K562 (cell line): ENCODE data around the gene TEAD4. TPM values are rescaled to one million over a fixed set of nuclear protein-coding genes. Genes with fewer than 3 reads are reported as not detected.
A peak's percentile ranks its signal among the peaks of the same experiment; 100 is the strongest.

Experiments used
- ATAC-seq: fragments of 200-7000 bp; cut with Tn5 transposase; 3 replicates; pipeline ENCODE4 v1.9.1; 2020; ENCODE audit warnings: moderate library complexity
- Bru-seq: library from RNA; stranded (reverse); fragments of 400-500 nt; gene quantifications from one replicate; lab custom pipeline; 2021; lab: Mats Ljungman, UMichigan
- BruChase-seq, 2 experiments: library from RNA; stranded (reverse); fragments of 400-500 nt; gene quantifications; one replicate each; lab custom pipeline; 2021; lab: Mats Ljungman, UMichigan
- BruUV-seq: library from RNA; stranded (reverse); fragments of 400-500 nt; replicated peaks from 2 replicates; lab custom pipeline; 2021; lab: Mats Ljungman, UMichigan
- CTCF ChIA-PET: fragments of 300-600 bp; formaldehyde crosslinking; extraction: SDS; loops from one replicate; lab custom pipeline; 2021; ENCODE audit warnings: low intra/inter-chr PET ratio; lab: Yijun Ruan, JAX
- POLR2A ChIA-PET: fragments of 300-600, 350-650 bp; sonication (Branson Sonifier 250); formaldehyde crosslinking; extraction: SDS; loops from one replicate; lab custom pipeline; 2021; ENCODE audit warnings: antibody characterized with exemption, inconsistent platforms; lab: Yijun Ruan, JAX
- DNase-seq, 4 experiments: peaks; one replicate each; pipeline versions ENCODE4 v3.0.0 to v3.0.0-alpha.2; 2011 to 2018; ENCODE audit warnings: low spot score in 3 of 4, mixed read lengths in 3 of 4; ENCODE audit errors: extremely low read depth in 1 of 4
- FAIRE-seq: peaks from 2 replicates; lab custom pipeline; 2011; peaks lifted over from hg19 to GRCh38; lab: Jason Lieb, UNC
- H2AFZ ChIP-seq: 2 replicates; pipeline ENCODE4 v1.6.0; 2011; ENCODE audit warnings: low read depth, low read length, control low read depth, inconsistent platforms
- H3K27ac ChIP-seq: fragments of 200-600 bp; 3 replicates; pipeline ENCODE4 v1.8.0; 2011; ENCODE audit warnings: low read depth, mild to moderate bottlenecking, control low read depth, inconsistent platforms, low read length, moderate library complexity, mixed read lengths; ENCODE audit errors: extremely low read depth
- H3K27me3 ChIP-seq, 2 experiments: fragments of 300-600 bp in 1 of 2; 2 replicates in 1 of 2; 3 replicates in 1 of 2; pipeline versions ENCODE4 v1.6.0 to v1.8.0; 2011; ENCODE audit warnings: inconsistent platforms in 2 of 2, low read length in 2 of 2, mild to moderate bottlenecking in 1 of 2, mixed read lengths in 1 of 2, moderate library complexity in 1 of 2; ENCODE audit not compliant: control insufficient read depth in 2 of 2, insufficient read depth in 2 of 2
- H3K36me3 ChIP-seq: fragments of 300-600 bp; 3 replicates; pipeline ENCODE4 v1.8.0; 2011; ENCODE audit warnings: mild to moderate bottlenecking, low read length, inconsistent platforms; ENCODE audit not compliant: control insufficient read depth, insufficient read depth
- H3K4me1 ChIP-seq, 2 experiments: fragments of 200-600 bp in 1 of 2; replicated peaks in 1 of 2; 2 replicates in 1 of 2; 3 replicates in 1 of 2; pipeline versions ENCODE4 v1.5.1 to v1.8.0; 2011; ENCODE audit warnings: inconsistent platforms in 2 of 2, low read length in 2 of 2, mild to moderate bottlenecking in 1 of 2, mixed read lengths in 1 of 2, moderate library complexity in 1 of 2; ENCODE audit not compliant: control insufficient read depth in 2 of 2, insufficient read depth in 2 of 2
- H3K4me2 ChIP-seq: 2 replicates; pipeline ENCODE4 v1.6.1; 2011; ENCODE audit warnings: low read length, control low read depth, inconsistent platforms, mixed read lengths; ENCODE audit not compliant: insufficient read depth
- H3K4me3 ChIP-seq: fragments of 200-600 bp; sonication (generic), shearing (Covaris generic); 2 replicates; pipeline ENCODE4 v1.5.1; 2016; ENCODE audit warnings: control low read depth, inconsistent platforms
- H3K79me2 ChIP-seq: fragments of 200-600 bp; 3 replicates; pipeline ENCODE4 v1.8.0; 2011; ENCODE audit warnings: low read length, inconsistent platforms; ENCODE audit not compliant: control insufficient read depth, insufficient read depth
- H3K9ac ChIP-seq, 2 experiments: 2 replicates each; pipeline versions ENCODE4 v1.6.0 to v1.6.1; 2011; ENCODE audit warnings: low read depth in 2 of 2, low read length in 2 of 2, control low read depth in 1 of 2, inconsistent platforms in 1 of 2, mild to moderate bottlenecking in 1 of 2, mixed read lengths in 1 of 2; ENCODE audit not compliant: insufficient read depth in 1 of 2
- H3K9me1 ChIP-seq: one replicate; pipeline ENCODE4 v1.6.0; 2011; ENCODE audit warnings: inconsistent platforms, mild to moderate bottlenecking, low read length, moderate library complexity; ENCODE audit not compliant: control insufficient read depth, insufficient read depth
- H3K9me3 ChIP-seq: replicated peaks from 2 replicates; pipeline ENCODE4 v1.5.1; 2011; ENCODE audit warnings: low read depth, low read length, inconsistent platforms; ENCODE audit not compliant: control insufficient read depth, insufficient read depth
- H4K20me1 ChIP-seq: replicated peaks from 2 replicates; pipeline ENCODE4 v1.6.1; 2011; ENCODE audit warnings: low read length, inconsistent platforms, mixed read lengths; ENCODE audit not compliant: control insufficient read depth, insufficient read depth
- IFI16 ChIP-seq: fragments of 250-450 bp; sonication (Bioruptor Pico); IDR thresholded peaks from 2 replicates; pipeline ENCODE4 v2.1.2; 2022; ENCODE audit warnings: mild to moderate bottlenecking, inconsistent platforms
- MAZ ChIP-seq, 2 experiments: fragments of 450-650 bp in 1 of 2; sonication (generic) in 1 of 2; formaldehyde crosslinking; IDR thresholded peaks in 1 of 2; conservative IDR thresholded peaks in 1 of 2; 2 replicates each; pipeline versions ENCODE4 v1.4.0 to v1.5.0; 2020; ENCODE audit warnings: mild to moderate bottlenecking in 1 of 2, missing genetic modification reagents in 1 of 2
- POLR2G ChIP-seq: fragments of 200-400 bp; formaldehyde crosslinking; IDR thresholded peaks from 2 replicates; pipeline ENCODE4 v1.6.1; 2017; ENCODE audit warnings: low read depth, mild to moderate bottlenecking, antibody characterized with exemption, low read length, moderate library complexity
- RB1 ChIP-seq: fragments of 450-650 bp; IDR thresholded peaks from 2 replicates; pipeline ENCODE4 v1.6.1; 2017; ENCODE audit warnings: low read depth, mild to moderate bottlenecking
- TEAD1 ChIP-seq, 2 experiments: fragments of 450-650 bp in 1 of 2; sonication (generic) in 1 of 2; formaldehyde crosslinking; IDR thresholded peaks; 2 replicates each; pipeline versions ENCODE4 v1.4.0 to v1.8.0; 2020 to 2022; ENCODE audit warnings: mild to moderate bottlenecking in 2 of 2, missing genetic modification reagents in 1 of 2
- TEAD4 ChIP-seq, 2 experiments: sonication (generic) in 1 of 2; formaldehyde crosslinking in 1 of 2; IDR thresholded peaks; 2 replicates each; pipeline versions ENCODE4 v1.6.1 to v1.8.0; 2012 to 2022; ENCODE audit warnings: borderline replicate concordance in 1 of 2, inconsistent platforms in 1 of 2, low read length in 1 of 2, mild to moderate bottlenecking in 1 of 2, missing genetic modification reagents in 1 of 2
- USF2 ChIP-seq: sonication (generic); formaldehyde crosslinking; IDR thresholded peaks from 2 replicates; pipeline ENCODE4 v1.5.0; 2020; ENCODE audit warnings: missing genetic modification reagents
- ZNF277 ChIP-seq: fragments of 250-450 bp; sonication (Bioruptor Pico); IDR thresholded peaks from 2 replicates; pipeline ENCODE4 v1.8.0; 2022; ENCODE audit warnings: inconsistent platforms, mild to moderate bottlenecking, moderate library complexity, borderline replicate concordance
- WGBS: fragments of 100-300 bp; shearing (Covaris generic); methylation state at CpG from one replicate; pipeline ENCODE4 v1.1.6; 2016; ENCODE audit warnings: low coverage, mixed read lengths; ENCODE audit not compliant: insufficient coverage; ENCODE audit errors: missing lambda C conversion rate; 5-methylcytosine and 5-hydroxymethylcytosine counted together
- in situ Hi-C: fragments of 300-500 bp; cut with MboI; formaldehyde crosslinking; loops from 4 replicates; pipeline ENCODE4 v1.15.0; 2018; ENCODE audit warnings: inconsistent platforms, mixed read lengths
- intact Hi-C: fragments of 100-400 bp; cut with micrococcal nuclease; formaldehyde crosslinking; loops from 2 replicates; pipeline ENCODE4 v1.14.2; 2022
- long read RNA-seq, 3 experiments: library from polyadenylated mRNA in 2 of 3; library from RNA in 1 of 3; unstranded in 2 of 3; stranded (forward) in 1 of 3; transcript quantifications; one replicate each; pipeline ENCODE4 v2.0.0, GENCODE V29; 2019 to 2022
- polyA minus RNA-seq, 3 experiments: library from RNA; depleted of rRNA, polyadenylated mRNA; stranded (reverse); fragments of >200 nt; gene quantifications; 2 replicates each; pipeline ENCODE4 v1.2.3, GENCODE V29; 2011
- polyA plus RNA-seq, 8 experiments: library from polyadenylated mRNA; depleted of rRNA in 4 of 8; stranded (reverse) in 5 of 8; unstranded in 3 of 8; fragments of >200 nt; fragmentation: Nextera tagmentation in 2 of 8; fragmentation: Illumina TruSeq in 1 of 8; extraction: Ambion mirVana in 2 of 8; extraction: Trizol in 1 of 8; gene quantifications; 2 replicates each; pipeline versions ENCODE4 v1.2.1 to v1.2.3, GENCODE V29; 2011 to 2014; ENCODE audit warnings: inconsistent platforms in 1 of 8, missing spikeins in 1 of 8
- total RNA-seq, 7 experiments: library from RNA; depleted of rRNA in 6 of 7; stranded (reverse); fragments of >200 nt in 6 of 7; fragmentation: Illumina TruSeq in 2 of 7; extraction: Trizol in 2 of 7; gene quantifications; 2 replicates each; pipeline versions ENCODE4 v1.2.1 to v1.2.3, GENCODE V29; 2011 to 2021; ENCODE audit warnings: low replicate concordance in 1 of 7
- TF ChIP-seq, protein P1 (sequence below): fragments of 200-800 bp; sonication (Bioruptor generic); IDR thresholded peaks from 2 replicates; pipeline ENCODE4 v1.6.1; 2017; ENCODE audit warnings: missing genetic modification characterization, missing compliant biosample characterization

Gene TEAD4
- total RNA-seq (2011; cell fraction: chromatin; rRNA removed; ENCODE audit: low replicate concordance): 7.9 and 24.9 TPM in 2 replicates
- 18.8 and 20.4 TPM in 2 replicates for total RNA-seq (2011; cell fraction: nucleolus; rRNA removed)
- 15.1 and 16.4 TPM in 2 replicates for total RNA-seq (2011; cell fraction: nucleoplasm; rRNA removed)
- total RNA-seq (2014; rRNA removed) (23.9 and 27.2 TPM in 2 replicates), total RNA-seq (2014; rRNA removed; fragmentation: Illumina TruSeq; extraction: Trizol) (13.4 and 15.7 TPM in 2 replicates), total RNA-seq (2015; rRNA removed; fragmentation: Illumina TruSeq; extraction: Trizol) (15.1 and 16.1 TPM in 2 replicates), total RNA-seq (2021) (38.6 and 40.0 TPM in 2 replicates), polyA plus RNA-seq (2011; rRNA removed) (17.0 and 21.3 TPM in 2 replicates), polyA plus RNA-seq (2014; fragmentation: Illumina TruSeq; extraction: Trizol) (23.7 and 30.8 TPM in 2 replicates), polyA plus RNA-seq (2014; fragmentation: Nextera tagmentation; extraction: Ambion mirVana) (1 to 10 TPM in 1 of 2 experiments, under 1 TPM in 1; 0.82 to 1.3 TPM), polyA plus RNA-seq (2014; rRNA removed) (29.6 and 31.8 TPM in 2 replicates), polyA minus RNA-seq (2011; rRNA and poly(A)+ RNA removed) (14.5 and 17.3 TPM in 2 replicates), Bru-seq, nascent RNA (percentile 63 among the genes with signal in this experiment), BruChase-seq, experiment 1, labeled RNA remaining after a 2-hour chase (percentile 62 among the genes with signal in this experiment), BruChase-seq, experiment 2, labeled RNA remaining after a 6-hour chase (percentile 59 among the genes with signal in this experiment)
- polyA plus RNA-seq (2011; cell fraction: cytosol; rRNA removed): 22.3 and 41.2 TPM in 2 replicates
- polyA plus RNA-seq (2011; cell fraction: nucleus; rRNA removed): 13.3 and 19.3 TPM in 2 replicates
- 18.1 and 27.4 TPM in 2 replicates for polyA plus RNA-seq (2012)
- polyA minus RNA-seq (2011; cell fraction: cytosol; rRNA and poly(A)+ RNA removed): 20.2 and 25.8 TPM in 2 replicates
- 7.4 and 7.9 TPM in 2 replicates for polyA minus RNA-seq (2011; cell fraction: nucleus; rRNA and poly(A)+ RNA removed)
- long read RNA-seq, experiment 1, transcript TEAD4-202 (13 exons, 1,690 nt): major isoform, 24 of 228 reads
- long read RNA-seq, experiment 1, partial matches to known transcripts: 185 of 228 reads
- long read RNA-seq, experiment 1, other reads (novel, unspliced or antisense): 15 of 228 reads
- long read RNA-seq, experiment 2, transcript TEAD4-202 (13 exons, 1,690 nt): major isoform, 13 of 41 reads
- long read RNA-seq, experiment 2, partial matches to known transcripts: 20 of 41 reads
- long read RNA-seq, experiment 2, other reads (novel, unspliced or antisense): 7 of 41 reads
- long read RNA-seq, experiment 3, transcript TEAD4-202 (13 exons, 1,690 nt): major isoform, 24 of 39 reads
- long read RNA-seq, experiment 3, partial matches to known transcripts: 7 of 39 reads
- long read RNA-seq, experiment 3, other reads (novel, unspliced or antisense): 4 of 39 reads

DNA sequence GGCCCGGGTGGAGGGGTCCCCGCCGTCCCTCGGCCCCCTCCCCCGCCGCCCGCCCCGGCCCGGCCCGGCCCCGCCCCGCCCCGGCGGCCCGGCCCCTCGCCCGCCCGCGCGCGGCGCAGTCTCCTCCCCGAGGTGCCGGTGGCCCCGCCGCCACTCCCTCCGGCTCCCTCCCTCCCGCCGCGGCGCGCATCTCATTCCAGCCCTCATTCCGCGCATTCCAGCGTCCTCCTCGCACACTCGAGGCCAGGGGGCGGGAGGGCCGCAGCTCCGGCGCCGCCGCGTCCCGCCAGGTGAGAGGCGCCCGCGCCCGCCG, at the start of gene TEAD4:
Gene TEAD4 (plus strand): TSS at position 206 of the 313 bp plus-strand sequence.
- no TSS peak for BruUV-seq
- intact Hi-C loops: no loop called here
- H3K9ac ChIP-seq: peak within 1 kb of the TSS; percentile 67 to 91

More for the DNA sequence above, at the start of gene TEAD4:
- H3K9me3 ChIP-seq: no peaks in the 10 kb centered on the region
- H4K20me1 ChIP-seq: no peaks in the 10 kb centered on the region; the same call in 1 of the 2 replicates
- peak within 1 kb of the TSS; percentile 84 for H2AFZ ChIP-seq
- H3K4me1 ChIP-seq: peaks cover 25 to 37% of the 10 kb centered on the region in 2 experiments; a peak in 4 of 5 replicates
- H3K9me1 ChIP-seq: peaks cover 3% of the 10 kb centered on the region
- H3K36me3 ChIP-seq: no peaks in the 10 kb centered on the region; the same call in 1 of the 3 replicates
- TF ChIP-seq POLR2G: peak; percentile 26; the same call in 1 of the 2 replicates
- no peak for TF ChIP-seq USF2
- TF ChIP-seq TEAD1 (CRISPR knock-in tag; IDR thresholded peaks at IDR 0.05): peak in 1 of 2 experiments; percentile 75; a peak in 1 of 4 replicates
- peak in 1 of 2 experiments; percentile 11; a peak in 2 of 4 replicates for TF ChIP-seq MAZ (CRISPR knock-in tag; conservative IDR thresholded peaks at IDR 0.05 in 1 of 2, IDR thresholded peaks at IDR 0.05 in 1 of 2)
- TF ChIP-seq, protein P1, sequence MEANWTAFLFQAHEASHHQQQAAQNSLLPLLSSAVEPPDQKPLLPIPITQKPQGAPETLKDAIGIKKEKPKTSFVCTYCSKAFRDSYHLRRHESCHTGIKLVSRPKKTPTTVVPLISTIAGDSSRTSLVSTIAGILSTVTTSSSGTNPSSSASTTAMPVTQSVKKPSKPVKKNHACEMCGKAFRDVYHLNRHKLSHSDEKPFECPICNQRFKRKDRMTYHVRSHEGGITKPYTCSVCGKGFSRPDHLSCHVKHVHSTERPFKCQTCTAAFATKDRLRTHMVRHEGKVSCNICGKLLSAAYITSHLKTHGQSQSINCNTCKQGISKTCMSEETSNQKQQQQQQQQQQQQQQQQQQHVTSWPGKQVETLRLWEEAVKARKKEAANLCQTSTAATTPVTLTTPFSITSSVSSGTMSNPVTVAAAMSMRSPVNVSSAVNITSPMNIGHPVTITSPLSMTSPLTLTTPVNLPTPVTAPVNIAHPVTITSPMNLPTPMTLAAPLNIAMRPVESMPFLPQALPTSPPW: peak; percentile 46
- no peak for TF ChIP-seq ZNF277 (CRISPR knock-in tag)
- peak; percentile 16; the same call in 1 of the 2 replicates for TF ChIP-seq TEAD4 (IDR thresholded peaks at IDR 0.05; ENCODE audit: low read length)
- no peak for TF ChIP-seq TEAD4 (CRISPR knock-in tag; IDR thresholded peaks at IDR 0.05; ENCODE audit: borderline replicate concordance)
- peak; percentile 27; the same call in 1 of the 2 replicates for TF ChIP-seq RB1
- no peak for TF ChIP-seq IFI16
- DNase-seq (peak; percentile 76 to 86 (median 84)), FAIRE-seq (no peak), ATAC-seq (peak; percentile 70)
- H3K4me2 ChIP-seq: peak within 1 kb of the TSS; percentile 90
- in situ Hi-C loops: no loop called here
- no peaks in the 10 kb centered on the region for H3K27me3 ChIP-seq
- peaks cover 44% of the 10 kb centered on the region for H3K79me2 ChIP-seq
- peak within 1 kb of the TSS; percentile 78 for H3K27ac ChIP-seq
- ChIA-PET CTCF (no interaction called here), POLR2A (no interaction called here)
- H3K4me3 ChIP-seq: peak within 1 kb of the TSS; percentile 65
- no CpG with 5 or more reads among the region's 50 CpGs for WGBS
